OCI-LY7 (cell line): Measurements from ENCODE around the gene PRKCI. TPM values are rescaled to one million over a fixed set of nuclear protein-coding genes. Genes with fewer than 3 reads are reported as not detected.
"Not testable (repeated sequence)": the region's sequence is repeated elsewhere in the genome, so short reads cannot be mapped to it uniquely, and the experiment has no call there.

ENCODE experiments used
- BruUV-seq: library from RNA; stranded (reverse); fragments of 400-500 nt; replicated peaks from 2 replicates; lab custom pipeline; 2021; lab: Mats Ljungman, UMichigan
- CTCF ChIA-PET: fragments of 300-600 bp; sonication (Branson Sonifier 250); formaldehyde crosslinking; loops from one replicate; lab custom pipeline; 2022; ENCODE audit warnings: antibody characterized with exemption; ENCODE audit not compliant: unreplicated experiment; lab: Charles Lee
- POLR2A ChIA-PET: fragments of 300-600 bp; sonication (Branson Sonifier 250); formaldehyde crosslinking; loops from one replicate; lab custom pipeline; 2022; ENCODE audit warnings: antibody characterized with exemption; lab: Charles Lee
- DNase-seq: peaks from one replicate; pipeline ENCODE4 v3.0.0-alpha.2; 2015; ENCODE audit warnings: low spot score
- H2AFZ ChIP-seq: fragments of 200-600 bp; sonication (generic), shearing (Covaris generic); 2 replicates; pipeline ENCODE4 v1.6.1; 2014; ENCODE audit warnings: mild to moderate bottlenecking, antibody characterized with exemption, low read length, moderate library complexity
- H3K27ac ChIP-seq: fragments of 200-600 bp; sonication (generic); 2 replicates; pipeline ENCODE4 v1.5.1; 2014; ENCODE audit warnings: mixed run types, low read depth, mild to moderate bottlenecking, moderate library complexity, low read length, inconsistent platforms; ENCODE audit not compliant: poor library complexity, severe bottlenecking
- H3K36me3 ChIP-seq: fragments of 200-600 bp; sonication (generic); 2 replicates; pipeline ENCODE4 v1.6.1; 2014; ENCODE audit warnings: mild to moderate bottlenecking, antibody characterized with exemption, low read length, moderate library complexity, mixed read lengths; ENCODE audit not compliant: insufficient read depth
- H3K4me1 ChIP-seq: fragments of 200-600 bp; sonication (generic); 2 replicates; pipeline ENCODE4 v1.5.1; 2014; ENCODE audit warnings: mild to moderate bottlenecking, low read length; ENCODE audit not compliant: insufficient read depth, poor library complexity, severe bottlenecking
- H3K4me2 ChIP-seq: fragments of 200-600 bp; sonication (generic); 2 replicates; pipeline ENCODE4 v1.6.1; 2014; ENCODE audit warnings: mild to moderate bottlenecking, low read length
- H3K4me3 ChIP-seq: fragments of 200-600 bp; sonication (generic); 2 replicates; pipeline ENCODE4 v1.5.1; 2014; ENCODE audit warnings: mild to moderate bottlenecking, low read depth, low read length; ENCODE audit not compliant: poor library complexity, severe bottlenecking
- H3K79me2 ChIP-seq: fragments of 200-600 bp; sonication (generic); 2 replicates; pipeline ENCODE4 v1.6.1; 2016; ENCODE audit warnings: low read depth, mild to moderate bottlenecking, low read length, moderate library complexity, mixed read lengths; ENCODE audit not compliant: insufficient read depth
- H3K9me2 ChIP-seq: fragments of 200-600 bp; sonication (generic); 2 replicates; pipeline ENCODE4 v1.6.1; 2016; ENCODE audit warnings: mild to moderate bottlenecking, low read length, mixed read lengths; ENCODE audit not compliant: insufficient read depth
- H3K9me3 ChIP-seq: fragments of 200-600 bp; sonication (generic); 2 replicates; pipeline ENCODE4 v1.6.1; 2014; ENCODE audit warnings: mild to moderate bottlenecking, mixed run types, low read length, mixed read lengths
- H4K20me1 ChIP-seq: fragments of 200-600 bp; sonication (generic); 2 replicates; pipeline ENCODE4 v1.6.1; 2014; ENCODE audit warnings: mild to moderate bottlenecking, antibody characterized with exemption, low read length, moderate library complexity, mixed read lengths; ENCODE audit not compliant: insufficient read depth
- CTCF ChIP-seq: fragments of 200-600 bp; sonication (generic); conservative IDR thresholded peaks from 2 replicates; pipeline ENCODE4 v1.5.1; 2014; ENCODE audit warnings: mild to moderate bottlenecking, antibody characterized with exemption, low read length, moderate library complexity, mixed read lengths
- EZH2phosphoT487 ChIP-seq: fragments of 200-600 bp; sonication (generic); IDR thresholded peaks from 2 replicates; pipeline ENCODE4 v1.6.1; 2018; ENCODE audit warnings: low read depth, borderline replicate concordance, mild to moderate bottlenecking, mixed run types, antibody characterized with exemption, low read length, moderate library complexity, mixed read lengths
- intact Hi-C: fragments of 100-400 bp; cut with micrococcal nuclease; formaldehyde crosslinking; loops from one replicate; pipeline ENCODE4 v1.10.0; 2022; ENCODE audit not compliant: unreplicated experiment
- total RNA-seq, 2 experiments: library from RNA; depleted of rRNA in 1 of 2; stranded (reverse); fragments of >200 nt in 1 of 2; shearing (Covaris generic) in 1 of 2; gene quantifications; 2 replicates each; pipeline ENCODE4 v1.2.3, GENCODE V29; 2014 to 2022

Gene PRKCI
- total RNA-seq, 2 experiments from 2014 or later: 27.6 to 36.2 TPM

GRCh38 chr3:170180908-170181885, 41.0 kb upstream of the PRKCI start, which contains the start of gene PHC3:
Gene PHC3, minus strand, starts transcription at chr3:170181733. Its CDS starts 18 bp downstream, at chr3:170181715.
- Histone ChIP-seq H3K79me2 (peaks cover 49% of the 10 kb centered on the region), H3K9me3 (no peaks in the 10 kb centered on the region), H3K4me2 (peak within 1 kb of the TSS; percentile 96), H3K9me2 (no peaks in the 10 kb centered on the region), H2AFZ (peak within 1 kb of the TSS; percentile 23; the same call in 1 of the 2 replicates), H3K27ac (peak within 1 kb of the TSS; percentile 65), H3K4me1 (peaks cover 23% of the 10 kb centered on the region), H3K4me3 (peak within 1 kb of the TSS; percentile 79), H3K36me3 (peaks cover 31% of the 10 kb centered on the region), H4K20me1 (0 out of 2 replicates have a peak, but pooled peaks cover 6% of the 10 kb centered on the region)
- peak; percentile 94 for DNase-seq
- POLR2A ChIA-PET: interaction anchor here (0.6 to 4.7 kb wide), 16 partner anchors 10 to 418 kb away, joined by 3 to 52 read pairs (median 4); partner anchors contain the start of gene PRKCI
- BruUV-seq: no TSS peak
- no peak for TF ChIP-seq EZH2phosphoT487
- peak; percentile 51; the same call in 1 of the 2 replicates for TF ChIP-seq CTCF
- CTCF ChIA-PET: no interaction called here
- intact Hi-C loops: loop anchor here (1.0 to 10.0 kb wide), 6 partner anchors 53 to 414 kb away; partner anchors contain the start of genes ACTRT3, LRRC31 and TERC

GRCh38 chr3:170189398-170190256, 32.6 kb upstream of the PRKCI start:
- intact Hi-C loops: loop anchor here (10.0 kb wide), 2 partner anchors 215 to 325 kb away; partner anchors contain the start of gene LRRC31
- Histone ChIP-seq H3K9me2 (no peaks in the 10 kb centered on the region), H3K4me3 (no peak overlapping the region), H3K4me2 (peak overlapping the region; percentile 46), H4K20me1 (no peaks in the 10 kb centered on the region), H3K4me1 (peaks cover 13% of the 10 kb centered on the region), H2AFZ (peak overlapping the region; percentile 96), H3K36me3 (no peaks in the 10 kb centered on the region), H3K9me3 (no peaks in the 10 kb centered on the region), H3K27ac (no peak overlapping the region), H3K79me2 (no peaks in the 10 kb centered on the region)
- ChIA-PET CTCF (no interaction called here), POLR2A (interaction anchor here (0.6 to 1.3 kb wide), 5 partner anchors 9 to 318 kb away, joined by 3 to 5 read pairs (median 4); no protein-coding TSS in a partner anchor)
- DNase-seq: peak; percentile 13
- no peak for TF ChIP-seq EZH2phosphoT487
- TF ChIP-seq CTCF: no peak
- no TSS peak for BruUV-seq

GRCh38 chr3:170195759-170196158, 26.5 kb upstream of the PRKCI start:
- H3K4me1 ChIP-seq, BruUV-seq, H2AFZ ChIP-seq, H3K27ac ChIP-seq, H3K36me3 ChIP-seq, H3K4me3 ChIP-seq, H3K4me2 ChIP-seq, intact Hi-C loops, CTCF ChIA-PET, H3K79me2 ChIP-seq, H3K9me2 ChIP-seq, DNase-seq, H4K20me1 ChIP-seq, H3K9me3 ChIP-seq, POLR2A ChIA-PET: not testable (repeated sequence)
